Activated CD8-positive, alpha-beta T cell treated with anti-CD3 and anti-CD28 coated beads for 36 hours (primary cell): Measurements from ENCODE around the gene PUM2. TPM values are rescaled to one million over a fixed set of nuclear protein-coding genes. Genes with fewer than 3 reads are reported as not detected.

Experiments used
- ATAC-seq: fragments of 200-7000 bp; cut with Tn5 transposase; one replicate; pipeline ENCODE4 v1.10.0; 2021; ENCODE audit warnings: mild to moderate bottlenecking, moderate library complexity
- CTCF ChIA-PET: fragments of 350-600 bp; sonication (Branson Sonifier 250); formaldehyde crosslinking; loops from one replicate; lab custom pipeline; 2021; ENCODE audit warnings: antibody characterized with exemption; lab: Charles Lee
- POLR2A ChIA-PET: fragments of 350-600 bp; sonication (Branson Sonifier 250); formaldehyde crosslinking; loops from one replicate; lab custom pipeline; 2021; ENCODE audit warnings: antibody characterized with exemption; lab: Charles Lee
- DNase-seq: peaks from one replicate; pipeline ENCODE4 v3.0.0-alpha.2; 2020
- H3K27ac Mint-ChIP-seq: one replicate; pipeline ENCODE4 v1.8.0; 2021; ENCODE audit warnings: mild to moderate bottlenecking, mixed read lengths
- H3K27me3 Mint-ChIP-seq: one replicate; pipeline ENCODE4 v1.8.0; 2021; ENCODE audit warnings: mixed read lengths
- H3K36me3 Mint-ChIP-seq: one replicate; pipeline ENCODE4 v1.8.0; 2021; ENCODE audit warnings: low read depth, mixed read lengths
- H3K4me1 Mint-ChIP-seq: one replicate; pipeline ENCODE4 v1.8.0; 2021; ENCODE audit warnings: low read depth, mixed read lengths
- H3K4me3 Mint-ChIP-seq: one replicate; pipeline ENCODE4 v1.8.0; 2021; ENCODE audit warnings: mild to moderate bottlenecking, moderate library complexity, mixed read lengths
- H3K9me3 Mint-ChIP-seq: one replicate; pipeline ENCODE4 v1.8.0; 2021; ENCODE audit warnings: mixed read lengths
- CTCF ChIP-seq: fragments of 200-600 bp; IDR thresholded peaks from one replicate; pipeline ENCODE4 v1.8.0; 2022; ENCODE audit warnings: antibody characterized with exemption, mild to moderate bottlenecking
- intact Hi-C: fragments of 100-400 bp; cut with micrococcal nuclease; formaldehyde crosslinking; loops from one replicate; pipeline ENCODE4 v1.10.0; 2022
- total RNA-seq, 2 experiments: library from RNA; stranded (reverse); gene quantifications; one replicate each; pipeline ENCODE4 v1.2.3, GENCODE V29; 2021

Gene PUM2
- total RNA-seq, 2 experiments from 2014 or later: 104 TPM

DNA sequence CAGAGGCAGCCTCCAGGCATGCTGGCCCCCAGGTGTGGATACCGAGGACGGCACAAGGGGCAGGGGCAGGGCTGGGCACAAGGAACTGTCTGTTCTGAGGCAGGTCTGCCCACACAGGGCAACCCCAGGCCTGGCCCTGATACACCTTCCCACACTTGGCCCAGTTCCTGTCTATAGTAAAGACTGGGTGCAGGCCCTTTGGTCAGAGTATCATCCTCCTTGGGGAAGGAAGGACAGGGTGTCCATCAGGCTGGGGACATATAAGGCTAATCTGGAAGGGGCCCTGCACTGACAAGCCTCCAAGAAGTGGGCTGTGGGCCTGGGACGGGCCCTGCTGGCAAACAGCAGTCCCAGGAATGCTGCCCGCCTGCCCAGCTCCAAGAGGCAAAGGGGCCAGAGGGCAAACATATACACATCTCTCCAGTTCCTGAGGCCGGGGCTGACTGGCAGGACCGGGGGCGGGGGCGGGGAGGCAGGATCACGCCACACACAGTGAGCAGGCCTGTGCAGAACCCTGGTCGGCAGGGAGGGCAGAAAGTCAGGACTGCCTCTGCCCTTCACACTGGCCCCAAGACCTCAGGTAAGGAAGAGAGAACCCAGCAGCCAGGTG lies 144.6 kb downstream of the PUM2 start:
- Mint-ChIP-seq H3K27me3 (no peaks in the 10 kb centered on the region), H3K9me3 (no peaks in the 10 kb centered on the region), H3K4me1 (no peaks in the 10 kb centered on the region), H3K4me3 (no peak overlapping the region), H3K27ac (no peak overlapping the region), H3K36me3 (no peaks in the 10 kb centered on the region)
- no peak for DNase-seq
- CTCF ChIA-PET: no interaction called here
- no peak for ATAC-seq
- POLR2A ChIA-PET: no interaction called here
- TF ChIP-seq CTCF: no peak
- intact Hi-C loops: no loop called here

- ChIA-PET POLR2A (no interaction called here), CTCF (interaction anchor here (0.8 kb wide), 1 partner anchor 20 kb away, joined by 3 read pairs; the partner anchor contains the start of gene SDC1)
- DNase-seq (no peak), ATAC-seq (no peak)
- Mint-ChIP-seq H3K4me3 (no peak overlapping the region), H3K4me1 (no peaks in the 10 kb centered on the region), H3K36me3 (no peaks in the 10 kb centered on the region), H3K9me3 (no peaks in the 10 kb centered on the region), H3K27me3 (no peaks in the 10 kb centered on the region), H3K27ac (no peak overlapping the region)
- no peak for TF ChIP-seq CTCF
- intact Hi-C loops: no loop called here
Observed at GRCh38 chr2:20205069-20205468, 145.6 kb downstream of the PUM2 start.

DNA sequence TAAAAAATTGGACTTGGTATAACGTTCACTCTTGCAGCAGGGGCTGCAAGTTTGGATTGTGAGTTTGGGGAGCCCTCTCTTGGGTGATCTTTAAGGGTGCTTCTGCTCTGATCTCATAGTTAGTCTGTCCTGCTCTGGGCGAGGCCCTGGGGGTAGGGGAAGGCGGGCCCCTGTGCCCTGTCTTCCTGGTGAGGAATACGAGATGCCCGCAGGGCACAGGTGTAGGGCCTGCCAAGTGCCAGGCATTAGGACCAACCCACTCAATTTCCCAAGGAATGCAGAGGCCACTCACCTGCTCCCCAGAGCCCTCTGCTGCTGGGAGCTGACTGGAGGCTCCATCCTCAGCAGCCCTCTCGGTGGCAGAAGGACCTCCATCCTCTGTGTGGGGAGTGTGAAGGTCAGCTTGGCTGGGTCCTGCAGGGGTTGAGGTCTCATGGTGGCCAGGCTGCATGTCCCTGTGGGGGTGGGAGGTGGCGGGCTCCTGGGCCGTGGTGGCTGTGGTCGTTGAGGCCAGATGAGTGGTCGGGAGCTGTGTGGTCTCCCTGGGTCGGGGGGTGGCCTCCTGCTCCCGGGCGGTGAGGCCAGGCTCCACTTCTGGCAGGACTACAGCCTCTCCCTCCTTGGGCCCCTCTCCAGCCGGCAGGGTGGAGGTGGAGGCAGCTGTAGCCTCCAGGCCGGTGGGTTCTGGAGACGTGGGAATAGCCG lies 147.0 kb downstream of the PUM2 start:
- no peaks in the 10 kb centered on the region for H3K4me1 Mint-ChIP-seq
- H3K27ac Mint-ChIP-seq: no peak overlapping the region
- CTCF ChIA-PET: no interaction called here
- POLR2A ChIA-PET: no interaction called here
- no peaks in the 10 kb centered on the region for H3K9me3 Mint-ChIP-seq
- H3K27me3 Mint-ChIP-seq: no peaks in the 10 kb centered on the region
- H3K36me3 Mint-ChIP-seq: no peaks in the 10 kb centered on the region
- ATAC-seq: no peak
- no peak for TF ChIP-seq CTCF
- intact Hi-C loops: no loop called here
- no peak overlapping the region for H3K4me3 Mint-ChIP-seq
- no peak for DNase-seq

- ChIA-PET CTCF (no interaction called here), POLR2A (no interaction called here)
- DNase-seq (no peak), ATAC-seq (no peak)
- no peaks in the 10 kb centered on the region for H3K9me3 Mint-ChIP-seq
- intact Hi-C loops: no loop called here
- TF ChIP-seq CTCF: no peak
- no peaks in the 10 kb centered on the region for H3K4me1 Mint-ChIP-seq
- H3K27ac Mint-ChIP-seq: no peak overlapping the region
- no peaks in the 10 kb centered on the region for H3K27me3 Mint-ChIP-seq
- no peaks in the 10 kb centered on the region for H3K36me3 Mint-ChIP-seq
- H3K4me3 Mint-ChIP-seq: no peak overlapping the region
Observed at GRCh38 chr2:20203072-20203471, 147.6 kb downstream of the PUM2 start.

- no peak overlapping the region for H3K4me3 Mint-ChIP-seq
- no peaks in the 10 kb centered on the region for H3K36me3 Mint-ChIP-seq
- POLR2A ChIA-PET: no interaction called here
- ATAC-seq (no peak), DNase-seq (no peak)
- intact Hi-C loops: no loop called here
- H3K27ac Mint-ChIP-seq: no peak overlapping the region
- no peaks in the 10 kb centered on the region for H3K4me1 Mint-ChIP-seq
- H3K27me3 Mint-ChIP-seq: no peaks in the 10 kb centered on the region
- TF ChIP-seq CTCF: no peak
- CTCF ChIA-PET: no interaction called here
- no peaks in the 10 kb centered on the region for H3K9me3 Mint-ChIP-seq
Observed at GRCh38 chr2:20201671-20202070, 149.0 kb downstream of the PUM2 start.
